ENCODE measurements around the gene APOL2. TPM values are rescaled to one million over a fixed set of nuclear protein-coding genes. Genes with fewer than 3 reads are reported as not detected.

Gene APOL2
- total RNA-seq, 1 donor from 2014 or later: 22.9 TPM

Small RNA genes within 50 kb of the gene (small RNA-seq; reads per million reads assigned to genes)
- not detected for gene MIR6819 (ENCODE audit: low replicate concordance)

Other genes starting within 250 kb of the APOL2 start
- gene RBFOX2, start 210.7 kb downstream of the APOL2 start, total RNA-seq: 269 TPM
- gene APOL3, start 78.8 kb downstream of the APOL2 start, total RNA-seq: 17.1 TPM
- gene APOL4, start 37.7 kb downstream of the APOL2 start, total RNA-seq: 19.8 TPM
- 7.9 TPM for gene APOL1, start 13.6 kb upstream of the APOL2 start, total RNA-seq
- gene MYH9, start 148.4 kb upstream of the APOL2 start, total RNA-seq: 242 TPM
- 25.8 TPM for gene TXN2, start 242.1 kb upstream of the APOL2 start, total RNA-seq